Fibroblast of lung (primary cell): ENCODE measurements around the gene RABAC1. TPM values are rescaled to one million over a fixed set of nuclear protein-coding genes. Genes with fewer than 3 reads are reported as not detected.

Experiments used
- DNase-seq, 2 donors: peaks; one replicate each; pipeline versions ENCODE4 v3.0.0 to v3.0.0-alpha.2; 2010; ENCODE audit warnings: low read depth in 2 of 2
- H2AFZ ChIP-seq: 2 replicates; pipeline ENCODE4 v1.5.1; 2012; ENCODE audit warnings: low read length, control low read depth, inconsistent platforms
- H3K27ac ChIP-seq: 2 replicates; pipeline ENCODE4 v1.5.1; 2011; ENCODE audit warnings: low read length, control low read depth; ENCODE audit not compliant: insufficient read depth
- H3K27me3 ChIP-seq: 2 replicates; pipeline ENCODE4 v1.5.1; 2011; ENCODE audit warnings: mild to moderate bottlenecking, low read length; ENCODE audit not compliant: control insufficient read depth, insufficient read depth
- H3K36me3 ChIP-seq: 2 replicates; pipeline ENCODE4 v1.5.1; 2011; ENCODE audit warnings: low read length; ENCODE audit not compliant: control insufficient read depth, insufficient read depth
- H3K4me1 ChIP-seq: 2 replicates; pipeline ENCODE4 v1.5.1; 2011; ENCODE audit warnings: low read length; ENCODE audit not compliant: control insufficient read depth, insufficient read depth; ENCODE audit errors: extremely low read depth
- H3K4me2 ChIP-seq: 2 replicates; pipeline ENCODE4 v1.5.1; 2011; ENCODE audit warnings: low read length, control low read depth; ENCODE audit not compliant: insufficient read depth; ENCODE audit errors: extremely low read depth
- H3K4me3 ChIP-seq, 4 experiments: fragments of 200-600 bp in 1 of 4; sonication (generic) in 1 of 4; replicated peaks in 1 of 4; 2 replicates each; pipeline ENCODE4 v1.5.1; 2011 to 2016; ENCODE audit warnings: low read length in 4 of 4, low read depth in 3 of 4, mild to moderate bottlenecking in 3 of 4, control low read depth in 2 of 4, inconsistent platforms in 1 of 4, mixed read lengths in 1 of 4; ENCODE audit not compliant: insufficient read depth in 1 of 4; ENCODE audit errors: control extremely low read depth in 1 of 4
- H3K79me2 ChIP-seq: 2 replicates; pipeline ENCODE4 v1.5.1; 2012; ENCODE audit warnings: mild to moderate bottlenecking, low read length, inconsistent platforms; ENCODE audit not compliant: control insufficient read depth, insufficient read depth
- H3K9ac ChIP-seq: 2 replicates; pipeline ENCODE4 v1.5.1; 2011; ENCODE audit warnings: mild to moderate bottlenecking, low read length, control low read depth; ENCODE audit not compliant: insufficient read depth
- H3K9me3 ChIP-seq: 2 replicates; pipeline ENCODE4 v1.5.1; 2012; ENCODE audit warnings: low read depth, low read length; ENCODE audit not compliant: control insufficient read depth, insufficient read depth
- H4K20me1 ChIP-seq: 2 replicates; pipeline ENCODE4 v1.5.1; 2011; ENCODE audit warnings: low read length; ENCODE audit not compliant: control insufficient read depth, insufficient read depth; ENCODE audit errors: extremely low read depth
- EZH2 ChIP-seq: IDR thresholded peaks from 2 replicates; pipeline ENCODE4 v1.5.1; 2012; ENCODE audit warnings: low read length, control low read depth, mild to moderate bottlenecking; ENCODE audit errors: missing control alignments
- polyA plus RNA-seq, 2 donors: library from polyadenylated mRNA; depleted of rRNA in 1 of 2; stranded (reverse) in 1 of 2; unstranded in 1 of 2; fragments of >200 nt; gene quantifications; 2 replicates each; pipeline ENCODE4 v1.2.1, GENCODE V29; 2011 to 2012; ENCODE audit warnings: missing spikeins in 1 of 2
- total RNA-seq: library from RNA; depleted of rRNA; stranded (reverse); fragments of >200 nt; gene quantifications from 2 replicates; pipeline ENCODE4 v1.2.1, GENCODE V29; 2014
- TF ChIP-seq, protein P1 (sequence below), 2 donors: IDR thresholded peaks in 1 of 2; conservative IDR thresholded peaks in 1 of 2; 1 replicate in 1 of 2; 2 replicates in 1 of 2; pipeline ENCODE4 v1.5.1; 2011 to 2012; ENCODE audit warnings: low read length in 2 of 2, control low read depth in 1 of 2, inconsistent platforms in 1 of 2, low read depth in 1 of 2, mild to moderate bottlenecking in 1 of 2

Gene RABAC1
- total and polyA plus RNA-seq, 2 donors (not counting 1 experiment from before 2014, with no cell fraction given): 163 to 193 TPM

DNA sequence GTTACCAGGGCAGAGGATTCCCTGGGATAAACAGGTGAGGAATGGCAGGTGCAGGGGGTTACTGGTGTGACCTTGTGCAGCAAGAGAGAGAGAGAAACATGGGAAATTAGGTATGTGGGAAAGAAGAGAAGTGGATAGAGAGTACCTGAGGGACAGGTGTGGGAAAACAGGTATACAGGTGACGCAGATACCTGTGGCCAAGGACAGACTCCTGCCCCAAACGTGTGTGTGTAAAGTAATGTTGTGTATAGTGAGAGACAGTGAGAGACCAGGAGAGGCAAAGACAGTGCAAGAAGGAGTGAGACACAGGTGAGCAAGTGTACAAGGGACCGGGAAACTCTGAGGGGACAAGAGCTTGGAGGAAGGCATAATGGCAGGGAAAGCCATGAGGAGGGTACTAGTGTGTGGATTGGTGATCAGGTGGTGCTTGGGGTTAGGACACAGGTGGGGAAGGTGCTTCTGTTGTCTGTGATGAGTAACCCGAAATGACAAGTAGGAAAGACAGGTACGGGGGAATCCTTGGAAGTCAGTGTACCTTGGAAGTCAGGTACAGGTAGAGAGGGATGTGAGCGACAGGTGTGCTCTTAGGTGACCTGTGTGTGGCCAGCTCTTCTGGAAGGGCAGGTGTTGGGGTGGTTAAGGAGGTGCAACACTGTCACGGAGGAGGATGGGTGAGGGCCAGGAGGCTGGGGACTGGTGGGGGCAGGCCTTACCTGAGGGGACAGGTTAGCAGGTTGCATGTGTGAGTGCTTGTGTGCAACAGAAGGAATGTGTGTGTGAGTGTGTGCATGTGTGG lies 33.7 kb downstream of the RABAC1 start:
- Histone ChIP-seq H3K27me3 (peaks cover 56% of the 10 kb centered on the region), H2AFZ (no peak overlapping the region), H3K79me2 (no peaks in the 10 kb centered on the region), H3K4me2 (no peak overlapping the region), H4K20me1 (no peaks in the 10 kb centered on the region), H3K9ac (no peak overlapping the region), H3K27ac (no peak overlapping the region), H3K4me1 (no peaks in the 10 kb centered on the region), H3K9me3 (no peaks in the 10 kb centered on the region), H3K4me3 (no peak overlapping the region), H3K36me3 (no peaks in the 10 kb centered on the region)
- TF ChIP-seq, protein P1, sequence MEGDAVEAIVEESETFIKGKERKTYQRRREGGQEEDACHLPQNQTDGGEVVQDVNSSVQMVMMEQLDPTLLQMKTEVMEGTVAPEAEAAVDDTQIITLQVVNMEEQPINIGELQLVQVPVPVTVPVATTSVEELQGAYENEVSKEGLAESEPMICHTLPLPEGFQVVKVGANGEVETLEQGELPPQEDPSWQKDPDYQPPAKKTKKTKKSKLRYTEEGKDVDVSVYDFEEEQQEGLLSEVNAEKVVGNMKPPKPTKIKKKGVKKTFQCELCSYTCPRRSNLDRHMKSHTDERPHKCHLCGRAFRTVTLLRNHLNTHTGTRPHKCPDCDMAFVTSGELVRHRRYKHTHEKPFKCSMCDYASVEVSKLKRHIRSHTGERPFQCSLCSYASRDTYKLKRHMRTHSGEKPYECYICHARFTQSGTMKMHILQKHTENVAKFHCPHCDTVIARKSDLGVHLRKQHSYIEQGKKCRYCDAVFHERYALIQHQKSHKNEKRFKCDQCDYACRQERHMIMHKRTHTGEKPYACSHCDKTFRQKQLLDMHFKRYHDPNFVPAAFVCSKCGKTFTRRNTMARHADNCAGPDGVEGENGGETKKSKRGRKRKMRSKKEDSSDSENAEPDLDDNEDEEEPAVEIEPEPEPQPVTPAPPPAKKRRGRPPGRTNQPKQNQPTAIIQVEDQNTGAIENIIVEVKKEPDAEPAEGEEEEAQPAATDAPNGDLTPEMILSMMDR (conservative IDR thresholded peaks at IDR 0.05 in 1 of 2, IDR thresholded peaks at IDR 0.05 in 1 of 2; ENCODE audit: low read depth in 1 of 2, low read length in 2 of 2): no peak
- TF ChIP-seq EZH2: no peak
- no peak for DNase-seq

DNA sequence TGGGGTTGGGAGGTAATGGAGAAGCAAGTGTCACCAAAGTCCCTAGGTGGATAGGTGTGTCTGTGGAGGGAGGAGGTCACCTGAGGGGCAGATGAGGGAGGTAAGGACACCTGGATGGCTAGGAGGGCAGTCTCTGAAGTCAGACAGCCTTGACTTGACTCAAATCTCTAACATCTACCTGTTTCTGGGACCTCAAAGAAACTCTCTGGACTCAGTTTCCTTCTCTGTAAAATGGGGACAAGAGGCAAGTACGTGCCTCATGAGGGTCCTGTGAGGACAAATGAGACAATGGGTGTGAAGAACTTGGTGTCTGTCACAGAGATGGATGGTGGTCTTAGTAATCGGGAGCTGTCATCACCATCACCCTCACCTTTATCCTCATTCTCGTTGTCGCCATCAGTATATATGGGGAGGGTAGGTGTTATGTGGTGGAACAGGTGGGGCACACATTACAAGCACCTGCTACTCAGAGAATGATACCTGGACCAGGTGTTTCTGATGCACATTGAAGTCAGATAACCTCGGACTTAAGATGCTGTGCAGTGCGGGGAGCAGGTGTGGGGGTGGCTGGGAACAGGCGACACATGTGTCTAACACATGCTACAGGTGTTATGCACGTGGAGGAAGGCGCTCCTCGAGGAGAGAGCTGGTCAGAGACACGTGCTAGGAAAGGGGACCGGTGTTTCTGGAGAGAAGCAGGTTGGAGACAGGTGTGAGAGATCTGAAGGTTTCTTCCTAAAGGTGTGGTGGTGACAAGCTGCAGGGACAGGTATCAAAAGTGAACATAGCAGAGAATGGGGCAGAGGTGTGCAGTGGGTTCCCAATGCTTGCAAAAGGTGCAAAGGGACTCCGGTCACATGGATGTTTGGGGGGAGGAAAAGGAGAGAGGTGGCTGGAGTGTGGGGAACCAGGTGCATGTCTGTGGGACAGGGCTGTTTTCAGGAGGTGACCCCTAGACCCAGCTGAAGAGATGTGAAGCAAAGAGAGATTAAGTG lies 34.7 kb downstream of the RABAC1 start:
- no peak overlapping the region for H3K9ac ChIP-seq
- no peaks in the 10 kb centered on the region for H3K9me3 ChIP-seq
- peaks cover 49% of the 10 kb centered on the region for H3K27me3 ChIP-seq
- no peaks in the 10 kb centered on the region for H4K20me1 ChIP-seq
- H3K27ac ChIP-seq: no peak overlapping the region
- H3K4me1 ChIP-seq: no peaks in the 10 kb centered on the region
- no peak overlapping the region for H2AFZ ChIP-seq
- H3K4me3 ChIP-seq: no peak overlapping the region
- H3K36me3 ChIP-seq: no peaks in the 10 kb centered on the region
- DNase-seq: no peak
- no peak overlapping the region for H3K4me2 ChIP-seq
- TF ChIP-seq EZH2: no peak
- TF ChIP-seq, protein P1 (conservative IDR thresholded peaks at IDR 0.05 in 1 of 2, IDR thresholded peaks at IDR 0.05 in 1 of 2; ENCODE audit: low read depth in 1 of 2, low read length in 2 of 2): no peak
- no peaks in the 10 kb centered on the region for H3K79me2 ChIP-seq
